Bronchial epithelial cell (primary cell): ENCODE results near the gene ATP5PB. TPM values are rescaled to one million over a fixed set of nuclear protein-coding genes. Genes with fewer than 3 reads are reported as not detected.

Experiments used
- DNase-seq: peaks from one replicate; pipeline ENCODE4 v3.0.0-alpha.2; 2010; ENCODE audit warnings: low read depth
- FAIRE-seq: peaks from 2 replicates; lab custom pipeline; 2011; peaks lifted over from hg19 to GRCh38; lab: Jason Lieb, UNC
- H3K27me3 ChIP-seq: 2 replicates; pipeline ENCODE4 v1.5.1; 2011; ENCODE audit warnings: low read length; ENCODE audit not compliant: control insufficient read depth, insufficient read depth
- H3K36me3 ChIP-seq: 2 replicates; pipeline ENCODE4 v1.5.1; 2011; ENCODE audit warnings: low read length; ENCODE audit not compliant: control insufficient read depth, insufficient read depth
- H3K4me3 ChIP-seq: 2 replicates; pipeline ENCODE4 v1.5.1; 2011; ENCODE audit warnings: mild to moderate bottlenecking, low read depth, low read length, control low read depth
- total RNA-seq: library from RNA; depleted of rRNA; stranded (reverse); fragments of >200 nt; gene quantifications from 2 replicates; pipeline ENCODE4 v1.2.1, GENCODE V29; 2014
- TF ChIP-seq, protein P1 (sequence below): IDR thresholded peaks from 2 replicates; pipeline ENCODE4 v1.5.1; 2011; ENCODE audit warnings: mild to moderate bottlenecking, moderate library complexity, low read length, control low read depth, inconsistent platforms; ENCODE audit not compliant: insufficient read depth, severe bottlenecking

Gene ATP5PB
- total RNA-seq, 1 donor from 2014 or later: 259 TPM

DNA sequence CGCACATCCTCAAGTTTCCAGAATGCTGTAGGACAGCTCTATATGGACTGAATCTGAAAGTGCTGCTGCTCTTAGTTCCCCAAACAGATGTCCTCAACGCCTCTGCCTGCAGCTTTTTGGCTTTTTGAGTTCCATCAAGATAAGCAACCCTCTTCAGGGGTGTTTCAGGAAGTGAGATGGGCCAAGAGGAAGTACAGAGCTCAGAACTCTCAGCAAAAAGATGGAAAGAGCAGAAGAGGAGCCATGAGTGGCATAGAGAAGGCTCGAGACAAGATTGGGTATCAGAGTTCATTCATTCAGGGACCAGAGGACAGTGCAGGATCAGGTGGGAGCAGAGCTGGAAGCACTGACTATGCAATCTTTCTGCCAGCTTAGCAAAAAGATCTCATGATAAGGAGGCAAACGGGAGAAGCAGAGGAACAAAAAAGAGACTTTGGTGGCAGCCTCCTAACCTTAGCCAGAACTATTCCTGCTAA is 54.4 kb downstream of the ATP5PB start, which contains the start of the genes ADORA3 and TMIGD3:
TSS of gene ADORA3 (minus strand) at position 49 of the 476 bp plus-strand sequence. CDS start 279 bp downstream, outside the sequence.
TSS of gene TMIGD3 (minus strand) at position 49 of the 476 bp plus-strand sequence. CDS start 279 bp downstream, outside the sequence.
- H3K36me3 ChIP-seq: no peaks in the 10 kb centered on the region
- TF ChIP-seq, protein P1, sequence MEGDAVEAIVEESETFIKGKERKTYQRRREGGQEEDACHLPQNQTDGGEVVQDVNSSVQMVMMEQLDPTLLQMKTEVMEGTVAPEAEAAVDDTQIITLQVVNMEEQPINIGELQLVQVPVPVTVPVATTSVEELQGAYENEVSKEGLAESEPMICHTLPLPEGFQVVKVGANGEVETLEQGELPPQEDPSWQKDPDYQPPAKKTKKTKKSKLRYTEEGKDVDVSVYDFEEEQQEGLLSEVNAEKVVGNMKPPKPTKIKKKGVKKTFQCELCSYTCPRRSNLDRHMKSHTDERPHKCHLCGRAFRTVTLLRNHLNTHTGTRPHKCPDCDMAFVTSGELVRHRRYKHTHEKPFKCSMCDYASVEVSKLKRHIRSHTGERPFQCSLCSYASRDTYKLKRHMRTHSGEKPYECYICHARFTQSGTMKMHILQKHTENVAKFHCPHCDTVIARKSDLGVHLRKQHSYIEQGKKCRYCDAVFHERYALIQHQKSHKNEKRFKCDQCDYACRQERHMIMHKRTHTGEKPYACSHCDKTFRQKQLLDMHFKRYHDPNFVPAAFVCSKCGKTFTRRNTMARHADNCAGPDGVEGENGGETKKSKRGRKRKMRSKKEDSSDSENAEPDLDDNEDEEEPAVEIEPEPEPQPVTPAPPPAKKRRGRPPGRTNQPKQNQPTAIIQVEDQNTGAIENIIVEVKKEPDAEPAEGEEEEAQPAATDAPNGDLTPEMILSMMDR: no peak
- FAIRE-seq (no peak), DNase-seq (no peak)
- no peak within 1 kb of the TSS for H3K4me3 ChIP-seq
- H3K27me3 ChIP-seq: no peaks in the 10 kb centered on the region

DNA sequence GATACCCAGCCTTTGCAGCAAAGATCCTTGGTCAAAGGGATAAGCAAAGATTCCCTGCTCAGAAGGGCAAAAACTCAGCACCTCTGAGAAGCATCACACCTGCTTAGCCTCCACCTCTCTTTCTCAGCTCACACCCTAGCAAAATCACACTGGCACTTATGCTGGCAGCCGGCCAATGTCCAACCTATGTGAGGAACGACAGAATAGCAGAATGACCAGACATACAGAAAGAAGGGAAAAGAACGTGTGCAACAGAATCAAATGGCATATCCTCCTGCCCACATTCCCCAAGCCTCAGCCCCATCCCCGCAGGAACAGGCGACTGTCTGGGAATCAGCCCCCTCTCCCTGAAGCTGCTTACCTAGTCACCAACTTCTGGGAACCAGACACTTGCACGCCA is 54.8 kb downstream of the ATP5PB start:
- no peak for FAIRE-seq
- DNase-seq: no peak

DNA sequence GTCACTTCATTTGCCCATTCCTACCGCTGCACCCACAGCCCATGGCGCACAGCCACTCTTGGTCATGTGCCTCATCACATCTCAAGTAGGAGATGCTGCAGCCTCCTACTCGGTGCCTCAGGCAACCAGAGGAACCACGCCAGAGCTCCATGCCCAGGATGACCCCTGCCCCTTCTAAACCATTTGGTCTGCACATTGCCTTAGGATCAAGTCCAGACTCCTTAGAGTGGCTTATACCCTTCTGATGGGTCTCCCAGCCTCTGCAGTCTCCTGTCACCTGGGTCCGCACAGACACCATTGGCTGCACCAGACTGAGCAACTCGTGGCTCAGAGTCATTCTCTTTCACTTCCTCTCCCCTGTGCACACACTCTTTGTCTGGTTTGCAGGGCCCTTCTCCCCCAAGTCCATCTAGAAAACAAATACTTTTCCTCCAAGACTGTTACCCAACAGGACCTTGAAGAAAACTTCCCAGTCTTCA is 56.4 kb downstream of the ATP5PB start:
- TF ChIP-seq, protein P1: no peak
- FAIRE-seq (no peak), DNase-seq (no peak)
- Histone ChIP-seq H3K36me3 (no peaks in the 10 kb centered on the region), H3K4me3 (no peak overlapping the region), H3K27me3 (no peaks in the 10 kb centered on the region)

More for the DNA sequence above, 54.8 kb downstream of the ATP5PB start:
- Histone ChIP-seq H3K4me3 (no peak overlapping the region), H3K27me3 (no peaks in the 10 kb centered on the region), H3K36me3 (no peaks in the 10 kb centered on the region)
- TF ChIP-seq, protein P1: no peak

DNA sequence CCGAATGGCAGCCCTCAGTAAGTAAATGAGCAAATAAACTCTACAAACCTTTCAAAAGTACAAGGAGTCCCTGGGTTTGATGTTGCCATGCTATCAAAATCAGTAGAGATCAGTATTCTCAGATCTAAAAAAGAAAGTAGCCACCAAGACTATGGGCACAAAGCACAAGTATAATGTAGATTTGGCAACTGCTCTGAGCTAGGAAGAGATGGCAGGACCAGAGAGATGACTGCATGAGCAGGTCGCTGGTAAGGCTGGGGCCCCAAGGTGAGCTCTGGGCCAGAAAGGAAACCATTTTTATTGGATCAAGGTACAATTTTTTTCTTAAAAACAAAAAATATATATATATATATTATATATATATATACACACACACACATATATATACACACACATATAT is 57.3 kb downstream of the ATP5PB start:
- FAIRE-seq (no peak), DNase-seq (no peak)
- Histone ChIP-seq H3K27me3 (no peaks in the 10 kb centered on the region), H3K36me3 (no peaks in the 10 kb centered on the region), H3K4me3 (no peak overlapping the region)
- TF ChIP-seq, protein P1: no peak

DNA sequence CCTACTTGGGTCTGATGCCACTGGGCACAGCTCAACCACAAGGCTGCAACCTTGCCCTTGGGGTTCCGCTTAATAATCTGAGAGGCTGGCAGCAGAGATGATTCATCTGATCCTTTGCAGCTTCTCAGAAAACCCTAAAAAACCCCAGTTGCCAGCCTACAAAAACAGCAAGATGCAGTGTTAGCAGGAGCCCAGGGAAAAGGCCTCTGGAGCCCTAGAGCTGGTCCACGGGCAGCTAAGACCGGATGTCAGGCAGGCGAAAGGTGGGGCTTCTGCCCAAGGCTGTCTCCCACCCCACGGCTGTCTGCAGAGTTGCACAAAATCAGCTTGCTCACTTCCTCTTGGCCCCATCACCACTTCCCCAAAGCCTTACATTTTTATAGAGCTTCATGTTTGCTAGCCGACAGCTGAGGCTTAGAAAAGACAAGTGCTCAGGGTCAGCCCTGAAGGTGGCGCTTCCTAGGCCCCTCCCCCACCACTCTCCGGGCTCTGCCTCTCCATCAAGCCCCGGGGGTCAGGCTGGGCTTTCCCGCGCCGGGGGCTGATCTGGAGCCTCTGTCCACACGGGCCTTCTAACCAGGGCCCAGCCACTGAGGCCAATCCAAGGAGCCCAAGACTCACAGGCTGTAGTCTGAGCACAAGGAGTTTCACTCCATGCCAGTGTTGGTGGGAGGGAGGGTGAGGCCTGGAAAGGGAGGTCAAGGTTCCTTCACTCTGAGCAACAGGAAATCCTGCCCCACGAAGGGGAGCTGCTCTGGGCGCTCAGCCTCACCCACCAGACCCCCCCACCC is 58.3 kb downstream of the ATP5PB start:
- Histone ChIP-seq H3K36me3 (no peaks in the 10 kb centered on the region), H3K27me3 (no peaks in the 10 kb centered on the region), H3K4me3 (peak overlapping the region; percentile 6)
- DNase-seq (peak; percentile 47), FAIRE-seq (no peak)
- TF ChIP-seq, protein P1: peak; percentile 5
